GM12873 (cell line): ENCODE data around the gene NR3C2.

Experiments used
- TF ChIP-seq, protein P1 (sequence below): IDR thresholded peaks from 2 replicates; pipeline ENCODE4 v1.5.1; 2012; ENCODE audit warnings: low read depth, mild to moderate bottlenecking, moderate library complexity, low read length, control low read depth; ENCODE audit not compliant: insufficient read depth; ENCODE audit errors: missing control alignments

The NR3C2 gene

DNA sequence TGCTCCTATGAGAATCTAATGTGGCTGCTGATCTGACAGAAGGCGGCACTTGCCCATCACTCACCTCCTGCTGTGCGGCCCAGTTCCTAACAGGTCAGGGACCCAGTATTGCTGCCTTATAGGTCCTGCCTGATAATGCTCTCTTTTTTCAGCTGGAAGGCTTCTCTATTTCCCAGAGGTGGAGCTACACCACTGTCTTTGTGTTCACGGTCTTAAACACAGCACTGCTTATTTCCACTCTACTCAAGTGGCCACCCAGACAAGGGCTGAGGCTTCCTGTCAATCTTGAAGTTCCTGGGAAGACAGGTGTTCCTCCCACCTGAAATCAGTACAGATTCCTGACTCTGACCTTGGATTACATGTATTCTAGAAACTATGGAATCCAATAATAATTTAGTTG, 270.6 kb downstream of the NR3C2 start:
- TF ChIP-seq, protein P1, sequence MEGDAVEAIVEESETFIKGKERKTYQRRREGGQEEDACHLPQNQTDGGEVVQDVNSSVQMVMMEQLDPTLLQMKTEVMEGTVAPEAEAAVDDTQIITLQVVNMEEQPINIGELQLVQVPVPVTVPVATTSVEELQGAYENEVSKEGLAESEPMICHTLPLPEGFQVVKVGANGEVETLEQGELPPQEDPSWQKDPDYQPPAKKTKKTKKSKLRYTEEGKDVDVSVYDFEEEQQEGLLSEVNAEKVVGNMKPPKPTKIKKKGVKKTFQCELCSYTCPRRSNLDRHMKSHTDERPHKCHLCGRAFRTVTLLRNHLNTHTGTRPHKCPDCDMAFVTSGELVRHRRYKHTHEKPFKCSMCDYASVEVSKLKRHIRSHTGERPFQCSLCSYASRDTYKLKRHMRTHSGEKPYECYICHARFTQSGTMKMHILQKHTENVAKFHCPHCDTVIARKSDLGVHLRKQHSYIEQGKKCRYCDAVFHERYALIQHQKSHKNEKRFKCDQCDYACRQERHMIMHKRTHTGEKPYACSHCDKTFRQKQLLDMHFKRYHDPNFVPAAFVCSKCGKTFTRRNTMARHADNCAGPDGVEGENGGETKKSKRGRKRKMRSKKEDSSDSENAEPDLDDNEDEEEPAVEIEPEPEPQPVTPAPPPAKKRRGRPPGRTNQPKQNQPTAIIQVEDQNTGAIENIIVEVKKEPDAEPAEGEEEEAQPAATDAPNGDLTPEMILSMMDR = no peak

DNA sequence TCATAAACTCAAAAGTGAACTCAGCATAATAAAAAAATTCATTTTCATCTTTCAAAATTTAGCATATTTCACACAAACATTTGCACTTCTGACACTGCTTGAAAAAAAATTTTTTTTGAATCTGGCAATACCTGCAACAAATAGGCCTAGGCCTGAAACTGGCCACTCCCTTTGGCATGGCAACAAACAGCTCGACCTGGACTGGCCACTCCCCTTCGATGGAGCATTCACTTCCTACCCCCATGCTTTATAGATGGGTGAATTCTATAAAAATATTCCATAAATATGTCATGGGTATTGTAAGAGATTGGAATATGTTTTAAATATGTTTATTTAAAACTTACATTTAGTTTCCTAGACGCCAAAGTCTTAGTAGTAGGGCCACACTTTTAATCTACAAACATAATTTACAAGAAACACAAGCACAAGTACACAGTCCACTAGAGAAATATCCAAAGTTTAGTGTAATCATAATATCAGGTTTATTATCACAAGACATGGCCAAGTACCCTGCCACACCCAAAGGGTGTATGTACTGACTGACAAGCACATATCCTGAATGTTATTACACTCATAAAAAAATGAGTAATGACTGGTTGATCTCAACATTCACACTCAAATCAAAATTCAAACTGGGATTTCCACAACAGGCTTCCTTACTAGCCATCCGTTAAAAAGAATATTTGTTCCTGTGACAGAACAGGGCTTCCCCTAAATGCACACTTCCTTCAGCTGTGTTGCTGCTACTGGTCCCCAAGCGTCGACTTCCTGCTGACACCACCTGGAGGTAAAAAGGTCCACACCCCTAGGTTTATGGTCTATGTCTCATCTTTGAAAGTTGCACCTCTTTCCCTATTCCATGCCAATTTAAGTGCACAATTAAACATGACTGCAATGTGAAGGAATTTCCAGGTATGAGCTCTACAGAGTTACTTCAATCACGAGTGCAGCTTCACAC, 271.5 kb downstream of the NR3C2 start:
- TF ChIP-seq, protein P1 = no peak

DNA sequence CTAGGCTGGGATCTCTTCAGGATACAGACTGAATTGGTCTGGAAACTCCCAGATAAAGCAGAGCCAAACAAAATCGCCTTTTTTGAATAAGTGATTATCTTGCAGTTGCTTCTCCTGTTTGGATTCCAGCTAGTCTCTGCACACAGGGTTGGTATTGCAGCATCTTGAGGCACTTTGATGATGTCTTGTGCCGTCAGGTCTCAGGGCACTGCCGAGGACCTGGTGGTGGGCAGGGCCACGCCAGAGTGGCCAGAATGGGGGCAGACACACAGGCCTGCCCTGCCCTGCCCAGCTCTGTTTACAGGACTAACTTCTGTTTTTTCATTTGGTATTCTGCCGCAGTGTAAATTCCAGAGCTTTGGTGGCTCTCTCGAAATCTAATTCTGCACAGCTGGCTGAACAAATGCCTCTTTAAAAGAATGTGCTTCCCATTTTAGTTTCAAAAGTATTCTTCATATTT, 276.1 kb downstream of the NR3C2 start:
- TF ChIP-seq, protein P1 = no peak

DNA sequence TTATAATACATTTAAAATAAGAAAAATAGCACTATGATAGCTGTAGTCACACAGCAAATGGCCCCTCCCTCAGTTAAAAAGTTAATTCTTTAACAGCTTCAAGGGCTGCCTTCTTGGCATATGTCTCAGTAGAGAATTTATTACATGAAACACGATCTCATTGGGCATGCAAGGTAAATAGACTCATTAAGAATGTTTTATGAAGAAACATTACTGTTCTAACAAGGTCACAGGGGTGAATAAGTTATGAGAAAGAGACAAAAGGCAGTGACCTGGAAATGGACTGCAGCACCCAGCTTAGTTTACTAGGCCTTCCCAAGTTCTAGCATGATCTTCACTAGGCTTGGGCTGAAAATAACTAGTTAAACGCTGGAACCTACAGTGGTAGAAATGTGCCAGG, 277.7 kb downstream of the NR3C2 start:
- TF ChIP-seq, protein P1 = no peak

DNA sequence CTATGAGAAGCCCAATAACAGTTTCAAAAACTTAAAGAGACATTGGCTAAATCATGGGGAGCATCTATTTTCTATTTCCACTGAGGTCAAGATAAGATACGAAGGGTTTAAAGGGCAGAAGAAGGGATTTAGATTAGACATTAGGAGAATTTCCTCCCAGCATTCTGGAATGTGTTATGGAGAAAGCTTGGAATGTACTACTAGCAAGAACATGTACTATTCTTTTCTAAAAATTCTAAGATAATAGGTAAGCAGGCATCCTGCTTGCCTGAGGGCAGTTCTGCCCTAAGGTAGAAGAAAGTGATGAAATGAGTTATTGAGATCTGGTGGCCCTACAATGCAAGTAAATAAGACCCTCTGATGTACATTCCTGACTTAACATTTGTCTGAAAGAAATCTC, 279.2 kb downstream of the NR3C2 start:
- TF ChIP-seq, protein P1 = no peak

DNA sequence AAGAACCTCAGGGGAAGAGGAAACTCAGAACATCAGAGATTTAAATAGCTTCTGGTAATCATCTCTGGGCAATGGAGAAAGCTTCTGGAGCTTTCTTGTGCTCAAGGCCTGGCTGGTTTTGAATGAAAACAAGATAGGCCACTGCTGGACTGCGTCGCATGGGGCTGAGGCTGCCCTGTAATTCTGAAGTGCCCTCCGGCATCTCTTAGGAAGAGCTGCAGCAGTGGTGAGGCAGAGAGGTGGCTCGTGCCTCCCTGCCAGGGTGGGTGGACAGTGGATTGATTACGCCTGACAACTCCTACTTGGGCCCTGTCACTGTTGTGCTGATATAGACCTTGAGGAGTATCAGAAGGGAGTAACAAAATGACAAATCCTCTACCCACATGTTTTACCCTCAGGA, 279.7 kb downstream of the NR3C2 start:
- TF ChIP-seq, protein P1 = no peak

DNA sequence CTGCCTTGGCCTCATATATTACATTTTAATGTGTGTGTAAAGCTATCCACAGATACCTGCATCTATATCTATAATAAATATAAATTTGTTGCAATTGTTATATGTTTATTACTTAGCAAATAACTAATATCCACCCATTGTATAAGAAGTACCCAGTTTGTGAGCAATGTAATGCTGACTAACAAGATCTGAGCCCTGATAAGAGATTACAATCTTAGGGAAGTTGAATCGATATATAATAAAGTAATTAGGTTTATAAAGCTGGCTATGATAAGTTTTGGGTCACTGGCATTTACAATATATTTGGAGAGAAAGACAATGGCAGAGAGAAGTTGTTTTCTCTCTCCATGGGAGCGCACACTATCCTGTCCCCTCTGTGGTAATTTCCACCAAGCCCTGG, 280.6 kb downstream of the NR3C2 start:
- TF ChIP-seq, protein P1 = no peak
